SK-N-SH (cell line): ENCODE data around the gene CLEC5A. TPM values are rescaled to one million over a fixed set of nuclear protein-coding genes. Genes with fewer than 3 reads are reported as not detected.

Source experiments
- CTCF ChIA-PET: fragments of 300-600, 350-600 bp; formaldehyde crosslinking; extraction: SDS; loops from one replicate; lab custom pipeline; 2021; lab: Yijun Ruan, JAX
- POLR2A ChIA-PET: fragments of 350-600 bp; sonication (Branson Sonifier 250); formaldehyde crosslinking; extraction: SDS; loops from one replicate; lab custom pipeline; 2020; ENCODE audit warnings: antibody characterized with exemption, inconsistent platforms; lab: Yijun Ruan, JAX
- DNase-seq: peaks from one replicate; pipeline ENCODE4 v3.0.0; 2012
- H2AFZ ChIP-seq: fragments of 200-600 bp; sonication (generic); 2 replicates; pipeline ENCODE4 v1.8.1; 2016; ENCODE audit warnings: antibody characterized with exemption, mild to moderate bottlenecking, low read depth
- H3F3A ChIP-seq: fragments of 200-600 bp; sonication (generic); replicated peaks from 2 replicates; pipeline ENCODE3; 2016; ENCODE audit warnings: antibody characterized with exemption, mild to moderate bottlenecking; ENCODE audit not compliant: insufficient read depth
- H3K27ac ChIP-seq, 2 experiments: fragments of 200-500 bp in 1 of 2; fragments of 200-600 bp in 1 of 2; sonication (Bioruptor generic) in 1 of 2; sonication (generic), shearing (Covaris generic) in 1 of 2; 2 replicates each; pipeline versions ENCODE4 v1.5.1 to v1.6.1; 2014 to 2016; ENCODE audit warnings: low read depth in 2 of 2, inconsistent platforms in 1 of 2, low read length in 1 of 2, mild to moderate bottlenecking in 1 of 2, mixed read lengths in 1 of 2
- H3K27me3 ChIP-seq: fragments of 200-600 bp; sonication (generic), shearing (Covaris generic); 2 replicates; pipeline ENCODE4 v1.6.1; 2016; ENCODE audit warnings: mixed run types; ENCODE audit not compliant: insufficient read depth
- H3K36me3 ChIP-seq, 2 experiments: fragments of 200-500 bp in 1 of 2; fragments of 200-600 bp in 1 of 2; sonication (Bioruptor generic) in 1 of 2; sonication (generic) in 1 of 2; replicated peaks in 1 of 2; 2 replicates each; pipeline versions ENCODE3 to v1.5.1; 2014 to 2016; ENCODE audit warnings: low read length in 1 of 2, mild to moderate bottlenecking in 1 of 2; ENCODE audit not compliant: insufficient read depth in 2 of 2, control insufficient read depth in 1 of 2
- H3K4me1 ChIP-seq, 2 experiments: fragments of 200-500 bp in 1 of 2; fragments of 200-600 bp in 1 of 2; sonication (Bioruptor generic) in 1 of 2; sonication (generic), shearing (Covaris generic) in 1 of 2; 2 replicates each; pipeline versions ENCODE4 v1.5.1 to v1.6.1; 2014 to 2016; ENCODE audit warnings: low read depth in 1 of 2, low read length in 1 of 2, mixed run types in 1 of 2; ENCODE audit not compliant: insufficient read depth in 2 of 2, control insufficient read depth in 1 of 2
- H3K4me2 ChIP-seq: fragments of 200-600 bp; sonication (generic), shearing (Covaris generic); 2 replicates; pipeline ENCODE4 v1.6.1; 2017; ENCODE audit warnings: mixed run types
- H3K4me3 ChIP-seq, 2 experiments: fragments of 200-500 bp in 1 of 2; fragments of 200-600 bp in 1 of 2; sonication (Bioruptor generic) in 1 of 2; sonication (generic), shearing (Covaris generic) in 1 of 2; 2 replicates each; pipeline versions ENCODE4 v1.5.1 to v1.8.1; 2014 to 2016; ENCODE audit warnings: low read depth in 2 of 2, inconsistent platforms in 1 of 2, low read length in 1 of 2, mild to moderate bottlenecking in 1 of 2, mixed read lengths in 1 of 2, moderate library complexity in 1 of 2
- H3K79me2 ChIP-seq: fragments of 200-600 bp; sonication (generic); 2 replicates; pipeline ENCODE4 v1.8.1; 2017; ENCODE audit warnings: mild to moderate bottlenecking; ENCODE audit not compliant: insufficient read depth
- H3K9ac ChIP-seq: fragments of 200-600 bp; sonication (generic); 2 replicates; pipeline ENCODE4 v1.6.1; 2017; ENCODE audit warnings: mixed run types
- H3K9me2 ChIP-seq: fragments of 200-600 bp; sonication (generic); 2 replicates; pipeline ENCODE4 v1.6.1; 2017; ENCODE audit warnings: mixed run types
- H3K9me3 ChIP-seq: fragments of 200-600 bp; sonication (generic); 2 replicates; pipeline ENCODE4 v1.6.1; 2017; ENCODE audit warnings: mixed run types, mild to moderate bottlenecking, moderate library complexity
- H4K20me1 ChIP-seq: fragments of 200-600 bp; sonication (generic); 2 replicates; pipeline ENCODE4 v1.6.1; 2017; ENCODE audit warnings: mild to moderate bottlenecking, mixed run types; ENCODE audit not compliant: insufficient read depth
- CHD2 ChIP-seq: fragments of 150-350 bp; IDR thresholded peaks from 2 replicates; pipeline ENCODE4 v1.6.1; 2018; ENCODE audit warnings: low read length; ENCODE audit not compliant: partially characterized antibody
- CTCF ChIP-seq: fragments of 200-600 bp; sonication (generic); IDR thresholded peaks from 2 replicates; pipeline ENCODE4 v1.6.1; 2017; ENCODE audit warnings: antibody characterized with exemption, mild to moderate bottlenecking, moderate library complexity
- ELF1 ChIP-seq: IDR thresholded peaks from 2 replicates; pipeline ENCODE4 v1.4.0; 2012
- EP300 ChIP-seq, 2 experiments: IDR thresholded peaks; 2 replicates each; pipeline versions ENCODE4 v1.4.0 to v1.6.1; 2012; ENCODE audit warnings: borderline replicate concordance in 1 of 2, low read depth in 1 of 2, low read length in 1 of 2
- EZH2phosphoT487 ChIP-seq: fragments of 200-600 bp; sonication (generic); IDR thresholded peaks from 2 replicates; pipeline ENCODE4 v1.6.1; 2017; ENCODE audit warnings: low read depth, mixed run types, mild to moderate bottlenecking, antibody characterized with exemption, moderate library complexity, borderline replicate concordance
- FOSL2 ChIP-seq: IDR thresholded peaks from 2 replicates; pipeline ENCODE4 v1.4.0; 2012; ENCODE audit warnings: low read depth, mild to moderate bottlenecking, moderate library complexity, borderline replicate concordance
- FOXJ3 ChIP-seq: sonication (generic); formaldehyde crosslinking; IDR thresholded peaks from 2 replicates; pipeline ENCODE4 v1.5.1; 2020; ENCODE audit warnings: mild to moderate bottlenecking, missing genetic modification reagents
- FOXM1 ChIP-seq: IDR thresholded peaks from 2 replicates; pipeline ENCODE4 v1.4.0; 2012; ENCODE audit warnings: low read depth, mild to moderate bottlenecking
- GATA2 ChIP-seq: sonication (generic); formaldehyde crosslinking; IDR thresholded peaks from 2 replicates; pipeline ENCODE4 v1.5.0; 2020; ENCODE audit warnings: mild to moderate bottlenecking, missing genetic modification reagents
- JUND ChIP-seq: IDR thresholded peaks from 2 replicates; pipeline ENCODE4 v1.4.0; 2012
- MEF2A ChIP-seq: IDR thresholded peaks from 2 replicates; pipeline ENCODE4 v1.4.0; 2012; ENCODE audit warnings: low read depth, borderline replicate concordance
- NFIC ChIP-seq: IDR thresholded peaks from 2 replicates; pipeline ENCODE4 v1.4.0; 2012; ENCODE audit warnings: borderline replicate concordance
- RAD21 ChIP-seq: IDR thresholded peaks from 2 replicates; pipeline ENCODE4 v1.6.1; 2012; ENCODE audit warnings: mild to moderate bottlenecking, low read length
- RFX5 ChIP-seq: IDR thresholded peaks from 2 replicates; pipeline ENCODE4 v1.6.1; 2012; ENCODE audit warnings: mild to moderate bottlenecking, improper control_type of control experiment, low read length
- RXRA ChIP-seq: IDR thresholded peaks from 2 replicates; pipeline ENCODE4 v1.4.0; 2012; ENCODE audit warnings: low read depth, mild to moderate bottlenecking, borderline replicate concordance
- TCF12 ChIP-seq: IDR thresholded peaks from 2 replicates; pipeline ENCODE4 v1.4.0; 2012
- TEAD4 ChIP-seq: IDR thresholded peaks from 2 replicates; pipeline ENCODE4 v1.4.0; 2012; ENCODE audit warnings: mild to moderate bottlenecking, borderline replicate concordance; ENCODE audit not compliant: insufficient read depth
- USF1 ChIP-seq: IDR thresholded peaks from 2 replicates; pipeline ENCODE4 v1.4.0; 2012; ENCODE audit warnings: low read depth, borderline replicate concordance
- WGBS: methylation state at CpG from one replicate; pipeline ENCODE4 v1.1.6; 2017; ENCODE audit warnings: low lambda C conversion rate; 5-methylcytosine and 5-hydroxymethylcytosine counted together
- polyA plus RNA-seq, 3 experiments: library from polyadenylated mRNA; depleted of rRNA; stranded (reverse); fragments of >200 nt; gene quantifications; 2 replicates each; pipeline ENCODE4 v1.2.3, GENCODE V29; 2012
- TF ChIP-seq, protein P1 (sequence below): fragments of 150-350 bp; IDR thresholded peaks from 2 replicates; pipeline ENCODE4 v1.6.1; 2017; ENCODE audit warnings: antibody characterized with exemption, low read length, low read depth, borderline replicate concordance
- TF ChIP-seq, protein P2 (sequence below): IDR thresholded peaks from 2 replicates; pipeline ENCODE4 v1.4.0; 2012; ENCODE audit warnings: low read depth
- TF ChIP-seq, protein P3 (sequence below): IDR thresholded peaks from 2 replicates; pipeline ENCODE4 v1.4.0; 2012; ENCODE audit warnings: low read depth, borderline replicate concordance

CLEC5A gene
- polyA plus RNA-seq, 1 of the 3 experiments (the other 2 are of a cell fraction): not detected

DNA sequence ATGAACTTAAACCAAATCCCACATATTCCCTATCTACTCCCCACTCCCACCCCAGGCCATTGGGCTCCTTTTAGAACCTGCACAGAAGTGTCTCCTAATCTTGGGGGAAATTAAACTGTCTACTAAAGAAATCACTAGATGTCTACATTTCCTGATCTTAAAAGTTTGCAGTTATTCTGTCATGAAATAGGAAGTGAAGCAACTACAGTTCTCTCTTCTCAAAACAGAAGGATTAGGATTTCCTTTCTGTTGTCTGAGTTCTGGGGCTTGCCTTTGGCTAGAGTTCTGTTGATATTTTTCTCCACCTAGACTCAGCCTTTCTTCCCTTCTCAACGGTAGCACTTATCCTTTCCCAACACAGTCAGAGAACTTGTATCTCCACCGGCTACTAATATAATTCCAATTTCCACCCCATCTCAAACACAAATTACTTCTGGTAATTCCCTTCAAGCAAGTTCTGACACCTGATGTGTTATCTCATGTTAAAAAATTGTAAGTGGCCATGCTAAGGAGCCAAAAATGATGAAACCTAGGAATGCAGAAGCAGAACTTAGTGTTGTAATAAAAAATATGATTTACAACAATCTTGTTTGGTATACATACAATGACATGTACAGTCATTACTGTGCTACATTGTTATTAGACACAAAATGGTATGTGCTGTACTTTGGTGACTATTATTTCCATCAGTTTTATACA, 18.5 kb downstream of the CLEC5A start:
- WGBS: 6% methylated on average over 2 of the region's 2 CpGs
- no peak overlapping the region for H2AFZ ChIP-seq
- no peaks in the 10 kb centered on the region for H4K20me1 ChIP-seq
- H3K9ac ChIP-seq: no peak overlapping the region
- no peak overlapping the region for H3K4me3 ChIP-seq
- no peaks in the 10 kb centered on the region for H3K79me2 ChIP-seq
- no peaks in the 10 kb centered on the region for H3K36me3 ChIP-seq
- H3K4me2 ChIP-seq: no peak overlapping the region
- ChIA-PET POLR2A (no interaction called here), CTCF (no interaction called here)
- H3F3A ChIP-seq: no peaks in the 10 kb centered on the region
- no peaks in the 10 kb centered on the region for H3K27me3 ChIP-seq
- H3K9me3 ChIP-seq: no peaks in the 10 kb centered on the region
- H3K27ac ChIP-seq: no peak overlapping the region
- H3K4me1 ChIP-seq: no peaks in the 10 kb centered on the region
- TF ChIP-seq MEF2A (no peak), RFX5 (no peak), RAD21 (no peak), NFIC (no peak), FOSL2 (no peak), TCF12 (no peak), EP300 (IDR thresholded peaks at IDR 0.05; ENCODE audit: borderline replicate concordance in 1 of 2, low read depth in 1 of 2, low read length in 1 of 2) (no peak), RXRA (no peak)
- TF ChIP-seq, protein P1, sequence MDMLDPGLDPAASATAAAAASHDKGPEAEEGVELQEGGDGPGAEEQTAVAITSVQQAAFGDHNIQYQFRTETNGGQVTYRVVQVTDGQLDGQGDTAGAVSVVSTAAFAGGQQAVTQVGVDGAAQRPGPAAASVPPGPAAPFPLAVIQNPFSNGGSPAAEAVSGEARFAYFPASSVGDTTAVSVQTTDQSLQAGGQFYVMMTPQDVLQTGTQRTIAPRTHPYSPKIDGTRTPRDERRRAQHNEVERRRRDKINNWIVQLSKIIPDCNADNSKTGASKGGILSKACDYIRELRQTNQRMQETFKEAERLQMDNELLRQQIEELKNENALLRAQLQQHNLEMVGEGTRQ: no peak
- TF ChIP-seq, protein P2, sequence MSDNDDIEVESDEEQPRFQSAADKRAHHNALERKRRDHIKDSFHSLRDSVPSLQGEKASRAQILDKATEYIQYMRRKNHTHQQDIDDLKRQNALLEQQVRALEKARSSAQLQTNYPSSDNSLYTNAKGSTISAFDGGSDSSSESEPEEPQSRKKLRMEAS: no peak
- no peak for DNase-seq
- H3K9me2 ChIP-seq: no peaks in the 10 kb centered on the region

DNA sequence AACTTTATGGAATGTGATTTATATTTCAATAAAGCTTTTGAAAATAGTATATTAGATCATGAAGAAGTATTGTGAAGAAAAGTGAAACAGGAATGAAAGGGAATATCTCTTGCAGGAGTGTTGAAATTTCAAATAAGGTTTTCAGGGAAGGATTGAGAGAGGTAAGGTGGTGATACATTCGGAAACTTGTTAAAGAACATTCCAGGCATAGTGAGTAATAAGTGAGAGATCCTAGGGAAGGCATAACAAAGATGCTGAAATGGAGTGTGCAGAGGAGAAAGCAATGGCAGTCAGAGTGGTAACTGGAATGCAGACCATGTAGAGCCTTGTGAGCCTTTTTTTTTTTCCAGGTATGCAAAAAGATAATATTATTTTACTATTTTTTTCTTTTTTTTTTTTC, 26.5 kb downstream of the CLEC5A start:
- no peak overlapping the region for H3K4me2 ChIP-seq
- TF ChIP-seq EP300 (IDR thresholded peaks at IDR 0.05; ENCODE audit: borderline replicate concordance in 1 of 2, low read depth in 1 of 2, low read length in 1 of 2) (no peak), GATA2 (CRISPR knock-in tag) (no peak), FOXM1 (no peak), JUND (no peak), CHD2 (no peak), FOXJ3 (no peak), USF1 (no peak), TEAD4 (no peak), CTCF (no peak), EZH2phosphoT487 (no peak), ELF1 (no peak)
- TF ChIP-seq, protein P3, sequence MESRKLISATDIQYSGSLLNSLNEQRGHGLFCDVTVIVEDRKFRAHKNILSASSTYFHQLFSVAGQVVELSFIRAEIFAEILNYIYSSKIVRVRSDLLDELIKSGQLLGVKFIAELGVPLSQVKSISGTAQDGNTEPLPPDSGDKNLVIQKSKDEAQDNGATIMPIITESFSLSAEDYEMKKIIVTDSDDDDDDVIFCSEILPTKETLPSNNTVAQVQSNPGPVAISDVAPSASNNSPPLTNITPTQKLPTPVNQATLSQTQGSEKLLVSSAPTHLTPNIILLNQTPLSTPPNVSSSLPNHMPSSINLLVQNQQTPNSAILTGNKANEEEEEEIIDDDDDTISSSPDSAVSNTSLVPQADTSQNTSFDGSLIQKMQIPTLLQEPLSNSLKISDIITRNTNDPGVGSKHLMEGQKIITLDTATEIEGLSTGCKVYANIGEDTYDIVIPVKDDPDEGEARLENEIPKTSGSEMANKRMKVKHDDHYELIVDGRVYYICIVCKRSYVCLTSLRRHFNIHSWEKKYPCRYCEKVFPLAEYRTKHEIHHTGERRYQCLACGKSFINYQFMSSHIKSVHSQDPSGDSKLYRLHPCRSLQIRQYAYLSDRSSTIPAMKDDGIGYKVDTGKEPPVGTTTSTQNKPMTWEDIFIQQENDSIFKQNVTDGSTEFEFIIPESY: no peak
- TF ChIP-seq, protein P2: no peak
- TF ChIP-seq, protein P1: no peak

More for the DNA sequence above, 26.5 kb downstream of the CLEC5A start:
- Histone ChIP-seq H3K9ac (no peak overlapping the region), H2AFZ (no peak overlapping the region), H3K27me3 (peaks cover 6% of the 10 kb centered on the region; the same call in 1 of the 2 replicates), H3K9me2 (no peaks in the 10 kb centered on the region), H3K9me3 (no peaks in the 10 kb centered on the region), H3F3A (no peaks in the 10 kb centered on the region), H3K79me2 (no peaks in the 10 kb centered on the region), H4K20me1 (no peaks in the 10 kb centered on the region), H3K27ac (no peak overlapping the region), H3K4me3 (no peak overlapping the region), H3K4me1 (no peaks in the 10 kb centered on the region), H3K36me3 (no peaks in the 10 kb centered on the region)
- CTCF ChIA-PET: no interaction called here
- WGBS: 0% methylated on average over 1 of the region's 1 CpG
- DNase-seq: no peak
- POLR2A ChIA-PET: no interaction called here
